GM18951 (cell line): Measurements from ENCODE around the gene GSG1.
"Not testable (repeated sequence)": the region's sequence is repeated elsewhere in the genome, so short reads cannot be mapped to it uniquely, and the experiment has no call there.

ENCODE experiments used
- POLR2A ChIP-seq: IDR thresholded peaks from 4 replicates; pipeline ENCODE4 v1.6.1; 2011; ENCODE audit warnings: mild to moderate bottlenecking; ENCODE audit not compliant: insufficient read length, insufficient read depth; ENCODE audit errors: extremely low read depth
- in situ Hi-C: fragments of 300-500 bp; cut with MboI; formaldehyde crosslinking; loops from one replicate; pipeline ENCODE4 v1.12.0; 2022; ENCODE audit warnings: low sequenced_read_pairs, mixed read lengths, inconsistent platforms; ENCODE audit not compliant: unreplicated experiment

GSG1 gene

GRCh38 chr12:13046964-13047363 is 56.5 kb downstream of the GSG1 start:
- TF ChIP-seq POLR2A = no peak
- in situ Hi-C loops = no loop called here

GRCh38 chr12:13045816-13046215 is 57.7 kb downstream of the GSG1 start:
- no peak for TF ChIP-seq POLR2A
- in situ Hi-C loops = no loop called here

GRCh38 chr12:13044906-13045299 is 58.6 kb downstream of the GSG1 start:
- TF ChIP-seq POLR2A = no peak
- in situ Hi-C loops = no loop called here

DNA sequence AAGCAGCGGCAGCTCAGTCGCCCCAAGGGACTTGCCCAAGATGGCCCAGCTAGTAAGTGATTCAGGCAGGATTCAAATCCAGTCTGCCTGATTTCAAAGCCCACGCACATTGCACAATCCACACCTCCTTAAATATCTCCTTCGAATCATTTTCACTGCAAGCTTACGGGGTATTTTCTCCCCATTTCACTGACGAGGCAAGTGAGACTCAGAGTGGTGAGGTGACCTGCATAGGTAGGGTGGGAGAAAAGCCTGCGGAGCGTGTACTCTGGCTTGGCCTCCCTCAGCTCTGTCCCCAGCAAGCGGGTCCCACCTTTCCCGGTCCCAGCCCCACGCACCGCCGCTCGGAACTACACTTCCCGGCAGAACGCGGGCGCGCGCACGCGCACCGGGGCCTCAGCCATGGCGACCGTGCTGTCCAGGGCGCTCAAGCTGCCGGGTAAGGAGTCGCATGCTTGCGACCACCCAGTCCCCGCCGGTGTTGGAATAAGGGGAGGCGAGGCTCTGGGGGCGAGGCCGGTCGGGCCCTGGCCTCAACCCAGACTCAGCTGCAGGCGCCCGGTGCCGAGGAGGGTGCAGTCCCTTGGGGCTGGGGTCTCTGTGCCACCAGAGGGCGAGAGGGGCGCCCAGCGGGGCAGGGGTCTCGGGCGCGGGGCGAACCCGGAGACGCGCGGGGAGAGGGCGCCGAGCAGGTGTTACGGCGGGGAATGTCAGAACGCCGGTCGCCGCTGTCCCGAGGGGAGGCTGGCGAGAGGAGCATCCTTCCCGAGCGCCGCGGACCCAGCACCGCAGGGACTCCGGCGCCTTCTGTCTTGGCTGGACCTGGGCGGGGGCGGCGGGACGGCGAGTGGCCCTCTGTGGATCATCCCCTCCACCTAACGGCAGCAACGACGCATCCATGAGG is 59.2 kb downstream of the GSG1 start, which contains the start of gene FAM234B:
TSS of gene FAM234B (plus strand) at position 380 of the 904 bp plus-strand sequence. CDS start at position 403, 23 bp downstream.
- TF ChIP-seq POLR2A = peak; percentile 51
- in situ Hi-C loops = no loop called here

DNA sequence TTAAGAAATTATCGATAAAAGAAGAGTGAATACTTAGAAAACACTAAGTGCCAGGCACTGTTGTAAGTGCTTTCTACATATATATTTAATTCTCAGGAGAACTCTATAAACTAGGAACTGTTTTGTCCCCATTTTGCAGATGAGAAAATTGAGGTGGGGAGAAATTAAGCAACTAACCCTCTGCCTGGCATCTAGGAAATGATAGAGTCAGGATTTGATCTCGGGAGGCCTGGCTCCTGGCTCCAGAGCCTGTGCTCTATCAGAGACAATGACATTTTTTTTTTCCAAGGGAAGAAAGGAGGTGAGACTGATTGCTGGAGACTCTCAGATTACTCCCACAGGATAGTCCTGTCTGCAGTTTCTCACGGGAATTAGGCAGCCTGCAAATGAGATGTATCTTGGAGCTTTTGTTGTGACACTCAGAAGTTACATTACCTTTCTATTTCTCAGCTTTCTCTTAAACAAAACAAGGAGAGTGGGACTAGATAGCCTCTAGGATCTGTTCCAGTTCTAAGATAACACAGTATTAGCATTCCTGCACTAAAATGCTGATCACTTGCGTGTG is 60.7 kb downstream of the GSG1 start:
- in situ Hi-C loops = no loop called here
- TF ChIP-seq POLR2A = no peak

GRCh38 chr12:13041224-13041623 is 62.2 kb downstream of the GSG1 start:
- TF ChIP-seq POLR2A = no peak
- in situ Hi-C loops = no loop called here

DNA sequence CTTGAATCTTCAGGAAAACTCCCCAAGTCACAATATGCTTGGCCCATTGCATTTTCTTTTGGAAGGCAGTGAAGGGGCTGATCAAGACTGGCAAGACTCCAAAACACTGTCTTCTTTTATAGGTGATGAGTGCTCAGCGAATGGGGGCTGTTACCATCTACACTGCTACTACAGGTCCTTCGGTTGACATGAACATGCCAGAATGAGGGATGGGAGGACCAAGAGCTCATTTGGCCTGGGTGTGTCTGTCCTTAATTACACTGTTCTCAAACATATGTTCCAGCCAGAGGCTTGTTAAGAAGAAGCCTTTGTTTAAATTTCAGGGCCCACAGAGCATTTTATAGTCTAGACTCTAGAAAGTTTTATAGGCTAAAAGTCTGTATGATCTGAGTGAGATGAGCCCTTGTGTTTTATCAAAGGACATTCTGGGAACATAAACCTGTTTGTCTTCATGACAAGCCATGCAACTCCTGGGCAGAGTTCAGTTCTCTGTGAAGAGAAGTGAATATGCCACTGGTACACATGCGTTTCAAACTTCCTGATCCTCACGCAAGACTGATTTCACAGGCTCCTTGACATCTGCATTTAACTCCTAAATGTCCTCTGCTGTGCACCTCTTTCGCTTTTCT is 64.0 kb downstream of the GSG1 start:
- in situ Hi-C loops = no loop called here

GRCh38 chr12:13038491-13039161 is 64.8 kb downstream of the GSG1 start:
- in situ Hi-C loops = no loop called here
- TF ChIP-seq POLR2A = no peak

More for the DNA sequence above, 64.0 kb downstream of the GSG1 start:
- TF ChIP-seq POLR2A = no peak

DNA sequence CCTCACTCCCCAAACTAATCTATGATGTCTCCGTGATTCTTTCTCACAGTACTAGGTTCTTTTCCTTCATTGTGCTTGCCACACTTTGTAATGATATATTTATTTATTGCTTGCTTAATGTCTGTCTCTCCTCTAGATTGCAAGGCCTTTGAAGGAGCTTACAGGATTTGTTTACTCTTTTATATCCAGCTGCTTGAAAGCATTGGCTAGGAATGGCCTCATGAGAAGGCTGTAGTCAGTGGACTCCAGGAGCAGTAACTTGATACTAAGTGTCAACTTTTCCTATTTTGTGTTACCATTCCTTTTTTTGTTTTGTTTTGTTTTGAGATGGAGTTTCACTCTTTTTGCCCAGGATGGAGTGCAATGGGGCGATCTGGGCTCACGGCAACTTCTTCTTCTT is 66.6 kb downstream of the GSG1 start:
- no peak for TF ChIP-seq POLR2A

DNA sequence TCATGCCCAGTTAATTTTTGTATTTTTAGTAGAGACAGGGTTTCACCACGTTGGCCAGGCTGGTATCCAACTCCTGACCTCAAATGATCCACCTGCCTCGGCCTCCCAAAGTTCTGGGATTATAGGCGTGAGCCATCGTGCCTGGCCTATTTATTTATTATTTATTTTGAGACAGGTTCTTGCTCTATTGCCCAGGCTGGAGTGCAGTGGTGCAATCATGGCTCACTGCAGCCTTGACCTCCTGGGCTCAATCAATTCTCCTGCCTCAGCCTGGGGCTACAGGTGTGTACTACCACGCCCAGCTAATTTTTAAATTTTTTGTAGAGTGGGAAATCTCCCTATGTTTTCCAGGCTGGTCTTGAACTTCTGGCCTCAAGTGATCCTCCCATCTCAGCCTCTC is 68.1 kb downstream of the GSG1 start:
- in situ Hi-C loops = not testable (repeated sequence)

More for the DNA sequence above, 66.6 kb downstream of the GSG1 start:
- in situ Hi-C loops = no loop called here
